CD4-positive, alpha-beta T cell treated with Interleukin-4 for 4 hours (primary cell): ENCODE data around the gene JUND.
"Not testable (repeated sequence)": the region's sequence is repeated elsewhere in the genome, so short reads cannot be mapped to it uniquely, and the experiment has no call there.

Experiments used
- DNase-seq: peaks from one replicate; pipeline ENCODE4 v3.0.0-alpha.2; 2020

JUND gene

GRCh38 chr19:18281082-18282020 lies at the start of gene JUND:
TSS of gene JUND (minus strand) at chr19:18281622. CDS start at chr19:18281484, 138 bp downstream.
- peak; percentile 98 for DNase-seq

- DNase-seq: no peak
Observed at GRCh38 chr19:18330868-18331267, 49.4 kb upstream of the JUND start.

- DNase-seq: no peak
Observed at GRCh38 chr19:18329035-18329376, 47.6 kb upstream of the JUND start.

GRCh38 chr19:18328340-18329034 lies 47.1 kb upstream of the JUND start:
- DNase-seq: peak; percentile 94

GRCh38 chr19:18326772-18327171 lies 45.4 kb upstream of the JUND start:
- DNase-seq: no peak

GRCh38 chr19:18324373-18324731 lies 42.9 kb upstream of the JUND start:
- DNase-seq: not testable (repeated sequence)

- peak; percentile 99 for DNase-seq
Observed at GRCh38 chr19:18322759-18323460, 41.5 kb upstream of the JUND start, which contains the start of gene LSM4. TSS of gene LSM4 (minus strand) at chr19:18323076. CDS start at chr19:18323020, 56 bp downstream.

GRCh38 chr19:18322318-18322758 lies 40.9 kb upstream of the JUND start:
- no peak for DNase-seq

GRCh38 chr19:18321734-18322102 lies 40.3 kb upstream of the JUND start:
- DNase-seq: peak; percentile 40

GRCh38 chr19:18320865-18321733 lies 39.7 kb upstream of the JUND start:
- DNase-seq: no peak

- DNase-seq: no peak
Observed at GRCh38 chr19:18319591-18320135, 38.2 kb upstream of the JUND start.

GRCh38 chr19:18317961-18318800 lies 36.8 kb upstream of the JUND start:
- peak; percentile 65 for DNase-seq

GRCh38 chr19:18313398-18313797 lies 32.0 kb upstream of the JUND start:
- DNase-seq: no peak

GRCh38 chr19:18312092-18312534 lies 30.7 kb upstream of the JUND start:
- no peak for DNase-seq

GRCh38 chr19:18311502-18312091 lies 30.2 kb upstream of the JUND start:
- DNase-seq: no peak

GRCh38 chr19:18310966-18311365 lies 29.5 kb upstream of the JUND start:
- no peak for DNase-seq

GRCh38 chr19:18310118-18310909 lies 28.9 kb upstream of the JUND start:
- no peak for DNase-seq

GRCh38 chr19:18309525-18310064 lies 28.2 kb upstream of the JUND start:
- no peak for DNase-seq

GRCh38 chr19:18308948-18309325 lies 27.5 kb upstream of the JUND start:
- no peak for DNase-seq
